ENCODE results near the gene TRANK1. TPM values are rescaled to one million over a fixed set of nuclear protein-coding genes. Genes with fewer than 3 reads are reported as not detected.

TRANK1 gene
- total and polyA plus RNA-seq, 8 donors: 1.7 to 14.6 (median 3.4) TPM

GRCh38 chr3:36817806-36818533 is 126.9 kb downstream of the TRANK1 start:
- Histone ChIP-seq H3K9me3 (no peaks in the 10 kb centered on the region), H3K36me3 (no peaks in the 10 kb centered on the region), H3K27me3 (no peaks in the 10 kb centered on the region), H3K4me1 (no peaks in the 10 kb centered on the region), H3K27ac (no peak overlapping the region), H3K4me3 (no peak overlapping the region)
- no peak for FAIRE-seq
- no peak for ATAC-seq
- DNase-seq: no peak
- no peak for TF ChIP-seq CTCF (IDR thresholded peaks at IDR 0.05)
- intact Hi-C loops (cut with DNase I): no loop called here
- WGBS, 2 donors: 46 to 48% methylated on average over 6 of the region's 6 CpGs

- H3K36me3 ChIP-seq: no peaks in the 10 kb centered on the region
- H3K9me3 ChIP-seq: no peaks in the 10 kb centered on the region
- no peak overlapping the region for H3K4me3 ChIP-seq
- H3K27ac ChIP-seq: no peak overlapping the region
- intact Hi-C loops (cut with DNase I): no loop called here
- FAIRE-seq (no peak), ATAC-seq (no peak), DNase-seq (no peak)
- WGBS, 2 donors: 64 to 79% methylated on average over 9 of the region's 9 CpGs
- H3K27me3 ChIP-seq: no peaks in the 10 kb centered on the region
- TF ChIP-seq CTCF (IDR thresholded peaks at IDR 0.05): no peak
- no peaks in the 10 kb centered on the region for H3K4me1 ChIP-seq
These were observed 129.5 kb downstream of the TRANK1 start for GRCh38 chr3:36815375-36815774.

DNA sequence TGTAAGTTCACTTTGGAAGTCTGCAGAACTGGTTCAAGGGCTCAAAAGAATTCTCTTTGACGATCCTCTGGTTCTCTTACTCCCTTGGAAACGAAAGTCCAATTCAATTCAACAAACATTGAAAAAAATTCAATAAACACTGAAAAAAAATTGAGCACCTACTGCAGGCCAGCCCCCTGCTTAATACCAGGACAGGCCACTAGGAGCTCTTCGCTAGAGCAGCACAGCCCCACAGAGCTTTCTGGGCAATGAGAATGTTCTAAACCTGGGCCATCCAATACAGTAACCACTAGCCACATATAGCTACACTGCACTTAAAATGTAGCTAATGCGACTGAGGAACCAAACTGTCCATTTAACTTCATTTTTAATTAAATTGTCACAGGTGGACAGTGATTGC is 130.1 kb downstream of the TRANK1 start:
- no peaks in the 10 kb centered on the region for H3K36me3 ChIP-seq
- FAIRE-seq: no peak
- H3K4me3 ChIP-seq: no peak overlapping the region
- DNase-seq: no peak
- intact Hi-C loops (cut with DNase I): no loop called here
- H3K4me1 ChIP-seq: no peaks in the 10 kb centered on the region
- ATAC-seq: no peak
- no peak overlapping the region for H3K27ac ChIP-seq
- no peak for TF ChIP-seq CTCF (IDR thresholded peaks at IDR 0.05)
- H3K9me3 ChIP-seq: no peaks in the 10 kb centered on the region
- 52 to 62% methylated on average over 4 of the region's 4 CpGs for WGBS, 2 donors
- no peaks in the 10 kb centered on the region for H3K27me3 ChIP-seq

- Histone ChIP-seq H3K4me1 (no peaks in the 10 kb centered on the region), H3K27ac (no peak overlapping the region), H3K4me3 (no peak overlapping the region), H3K27me3 (no peaks in the 10 kb centered on the region), H3K36me3 (no peaks in the 10 kb centered on the region), H3K9me3 (no peaks in the 10 kb centered on the region)
- DNase-seq: no peak
- intact Hi-C loops (cut with DNase I): no loop called here
- 69 to 71% methylated on average over 7 of the region's 7 CpGs for WGBS, 2 donors
- no peak for TF ChIP-seq CTCF (IDR thresholded peaks at IDR 0.05)
- FAIRE-seq: no peak
- ATAC-seq: no peak
These were observed 130.7 kb downstream of the TRANK1 start for GRCh38 chr3:36814066-36814717.

DNA sequence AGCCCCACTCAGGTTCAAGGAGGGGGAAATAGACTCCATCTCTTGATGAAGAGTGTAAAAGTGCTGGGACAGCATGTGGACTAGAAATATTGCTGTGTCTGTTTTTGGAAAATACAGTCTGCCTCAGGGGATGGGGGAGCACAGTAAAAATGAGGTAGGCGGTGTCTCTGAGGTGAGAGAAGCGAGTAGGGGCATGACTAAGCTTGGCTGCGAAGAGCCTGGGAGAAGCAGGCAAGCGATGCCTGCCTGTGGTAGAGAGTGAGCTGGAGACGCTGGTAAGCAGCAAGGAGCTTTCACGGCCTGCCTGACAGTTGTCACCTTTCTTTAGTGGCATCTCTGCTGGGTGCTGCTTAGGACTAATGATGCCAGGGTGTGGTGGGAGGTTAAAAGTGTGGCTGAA is 131.5 kb downstream of the TRANK1 start:
- H3K4me1 ChIP-seq: no peaks in the 10 kb centered on the region
- no peak for TF ChIP-seq CTCF (IDR thresholded peaks at IDR 0.05)
- DNase-seq (no peak), ATAC-seq (no peak), FAIRE-seq (no peak)
- intact Hi-C loops (cut with DNase I): no loop called here
- H3K9me3 ChIP-seq: no peaks in the 10 kb centered on the region
- no peak overlapping the region for H3K4me3 ChIP-seq
- H3K36me3 ChIP-seq: no peaks in the 10 kb centered on the region
- H3K27me3 ChIP-seq: no peaks in the 10 kb centered on the region
- WGBS, 2 donors: 78 to 94% methylated on average over 6 of the region's 6 CpGs
- no peak overlapping the region for H3K27ac ChIP-seq
